Adipose tissue (tissue), 3 donors: Measurements from ENCODE around the gene SCAF4. TPM values are rescaled to one million over a fixed set of nuclear protein-coding genes. Genes with fewer than 3 reads are reported as not detected.
"Not testable (repeated sequence)": the region's sequence is repeated elsewhere in the genome, so short reads cannot be mapped to it uniquely, and the experiment has no call there.

Experiments
- H3K27ac ChIP-seq: one replicate; pipeline ENCODE4 v1.5.1; 2013; ENCODE audit warnings: low read depth, low read length
- WGBS, 3 donors: extraction: QIAGEN DNeasy Blood & Tissue Kit; methylation state at CpG; one replicate each; pipeline ENCODE4 v1.1.7; 2013; 5-methylcytosine and 5-hydroxymethylcytosine counted together
- polyA plus RNA-seq, 3 donors: library from polyadenylated mRNA; stranded (reverse); fragments of 200-250 nt; gene quantifications; one replicate each; pipeline ENCODE4 v1.2.3, GENCODE V29; 2013
- donor health status: healthy with polysubstance abuse.
- donor health status: Bipolar disorder and iron deficiency.
- donor health status: healthy.

Gene SCAF4, protein sequence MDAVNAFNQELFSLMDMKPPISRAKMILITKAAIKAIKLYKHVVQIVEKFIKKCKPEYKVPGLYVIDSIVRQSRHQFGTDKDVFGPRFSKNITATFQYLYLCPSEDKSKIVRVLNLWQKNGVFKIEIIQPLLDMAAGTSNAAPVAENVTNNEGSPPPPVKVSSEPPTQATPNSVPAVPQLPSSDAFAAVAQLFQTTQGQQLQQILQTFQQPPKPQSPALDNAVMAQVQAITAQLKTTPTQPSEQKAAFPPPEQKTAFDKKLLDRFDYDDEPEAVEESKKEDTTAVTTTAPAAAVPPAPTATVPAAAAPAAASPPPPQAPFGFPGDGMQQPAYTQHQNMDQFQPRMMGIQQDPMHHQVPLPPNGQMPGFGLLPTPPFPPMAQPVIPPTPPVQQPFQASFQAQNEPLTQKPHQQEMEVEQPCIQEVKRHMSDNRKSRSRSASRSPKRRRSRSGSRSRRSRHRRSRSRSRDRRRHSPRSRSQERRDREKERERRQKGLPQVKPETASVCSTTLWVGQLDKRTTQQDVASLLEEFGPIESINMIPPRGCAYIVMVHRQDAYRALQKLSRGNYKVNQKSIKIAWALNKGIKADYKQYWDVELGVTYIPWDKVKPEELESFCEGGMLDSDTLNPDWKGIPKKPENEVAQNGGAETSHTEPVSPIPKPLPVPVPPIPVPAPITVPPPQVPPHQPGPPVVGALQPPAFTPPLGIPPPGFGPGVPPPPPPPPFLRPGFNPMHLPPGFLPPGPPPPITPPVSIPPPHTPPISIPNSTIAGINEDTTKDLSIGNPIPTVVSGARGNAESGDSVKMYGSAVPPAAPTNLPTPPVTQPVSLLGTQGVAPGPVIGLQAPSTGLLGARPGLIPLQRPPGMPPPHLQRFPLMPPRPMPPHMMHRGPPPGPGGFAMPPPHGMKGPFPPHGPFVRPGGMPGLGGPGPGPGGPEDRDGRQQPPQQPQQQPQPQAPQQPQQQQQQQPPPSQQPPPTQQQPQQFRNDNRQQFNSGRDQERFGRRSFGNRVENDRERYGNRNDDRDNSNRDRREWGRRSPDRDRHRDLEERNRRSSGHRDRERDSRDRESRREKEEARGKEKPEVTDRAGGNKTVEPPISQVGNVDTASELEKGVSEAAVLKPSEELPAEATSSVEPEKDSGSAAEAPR
- polyA plus RNA-seq = 10 to 100 TPM in 2 of 3 donors, 1 to 10 TPM in 1; 6.0 to 15.6 (median 10.9) TPM

DNA sequence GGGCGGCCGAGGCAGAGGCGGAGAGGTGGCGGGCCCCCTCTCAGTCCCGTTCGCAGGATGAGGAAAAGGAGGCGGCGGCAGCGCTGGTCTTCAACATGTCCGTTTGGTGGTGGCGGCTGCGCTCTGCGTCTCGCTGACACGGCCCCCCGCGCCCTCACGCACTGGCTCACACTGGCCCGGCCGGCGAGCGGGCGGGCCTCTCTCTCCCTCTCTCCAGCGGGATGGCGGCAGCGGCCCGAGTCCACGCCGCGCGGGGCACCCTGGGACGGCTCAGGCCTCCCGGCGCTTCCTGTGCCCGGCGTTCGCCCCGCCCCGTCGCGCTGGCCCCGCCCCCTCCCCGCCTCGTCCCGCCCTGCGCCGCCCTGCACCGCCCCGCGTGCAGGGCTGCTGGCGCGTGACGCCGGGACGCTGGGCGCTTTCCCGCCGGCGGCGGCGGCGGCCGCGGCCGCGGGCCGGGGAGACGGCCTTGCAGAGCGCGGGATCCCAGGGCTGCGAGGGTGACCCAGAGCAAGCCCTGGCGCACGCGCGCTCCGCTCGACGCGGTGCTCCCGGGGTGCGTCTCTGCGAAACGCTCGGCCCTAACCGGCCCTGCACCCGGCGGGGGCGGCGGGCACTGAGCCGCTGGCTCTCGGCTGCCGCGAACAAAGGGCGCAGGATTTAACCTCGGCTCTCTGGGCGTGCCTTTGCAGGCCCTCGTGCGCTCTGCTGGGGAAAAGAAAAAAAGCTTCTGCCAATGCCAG, at the start of gene SCAF4:
Gene SCAF4 (minus strand): TSS at position 262 of the 740 bp plus-strand sequence. CDS start 426 bp downstream, outside the sequence.
- peak within 1 kb of the TSS; percentile 72 for H3K27ac ChIP-seq
- 1% methylated on average over 55 to 96 of the region's 98 CpGs for WGBS, 3 donors

DNA sequence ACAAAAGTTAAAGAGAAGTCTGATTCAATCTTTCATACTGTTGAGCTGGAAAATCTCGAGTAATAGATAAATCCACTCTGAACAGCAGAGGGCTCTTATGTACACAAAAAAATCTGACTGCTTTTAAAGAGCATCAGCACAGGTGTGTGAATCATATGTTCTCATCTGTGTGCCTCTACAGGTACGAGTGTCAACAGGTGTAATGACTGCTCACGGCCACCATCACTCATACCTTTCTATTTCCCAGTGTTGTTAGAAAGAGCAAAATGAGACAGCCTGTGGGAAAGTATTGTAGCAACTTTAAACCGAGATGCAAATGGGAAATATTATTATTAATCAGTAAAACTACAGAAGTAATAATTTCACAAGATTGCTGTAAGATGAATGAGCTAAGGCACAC, 49.0 kb upstream of the SCAF4 start:
- 41 to 73% (median 72%) methylated on average over 4 of the region's 4 CpGs for WGBS, 3 donors
- H3K27ac ChIP-seq = no peak overlapping the region

DNA sequence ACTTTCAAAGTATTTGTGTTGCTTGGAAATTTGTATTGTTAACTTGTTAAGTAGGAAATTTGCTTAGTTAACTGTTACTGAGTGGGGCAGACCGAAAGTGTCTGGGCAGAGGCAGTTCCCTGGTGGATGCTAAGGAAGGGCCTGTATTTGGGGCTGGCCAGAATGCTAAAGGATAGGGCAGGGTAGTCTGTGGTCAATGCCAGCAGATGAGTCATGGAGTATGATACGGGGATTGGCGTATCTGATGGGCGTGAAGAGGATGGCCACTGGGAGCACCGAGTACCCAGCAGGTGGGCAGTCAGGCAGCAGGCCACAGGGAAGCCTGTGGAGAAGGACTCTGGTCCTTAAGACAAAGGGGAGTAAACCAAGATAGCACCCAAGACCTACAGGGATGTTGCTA, 46.6 kb upstream of the SCAF4 start:
- WGBS, 3 donors = 75 to 90% (median 88%) methylated on average over 5 of the region's 5 CpGs
- H3K27ac ChIP-seq = no peak overlapping the region

DNA sequence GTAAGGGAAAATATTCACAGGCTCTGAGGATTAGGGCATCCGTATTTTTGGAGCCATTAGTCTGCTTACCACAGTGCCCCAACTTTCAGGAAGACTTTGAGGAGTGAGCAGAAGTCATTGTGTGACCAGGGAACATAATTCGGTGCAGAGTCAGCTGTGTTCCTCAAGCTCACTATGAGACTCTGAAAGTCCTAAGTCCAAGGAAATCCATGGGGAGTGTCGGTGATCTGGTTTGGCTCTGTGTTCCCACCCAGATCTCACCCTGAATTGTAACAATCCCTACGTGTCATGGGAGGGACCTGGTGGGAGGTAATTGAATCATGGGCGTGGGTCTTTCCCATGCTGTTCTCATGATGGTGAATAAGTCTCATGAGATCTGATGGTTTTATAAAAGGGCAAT, 45.9 kb upstream of the SCAF4 start:
- H3K27ac ChIP-seq = no peak overlapping the region
- WGBS, 3 donors = 75 to 82% (median 76%) methylated on average over 5 of the region's 5 CpGs

DNA sequence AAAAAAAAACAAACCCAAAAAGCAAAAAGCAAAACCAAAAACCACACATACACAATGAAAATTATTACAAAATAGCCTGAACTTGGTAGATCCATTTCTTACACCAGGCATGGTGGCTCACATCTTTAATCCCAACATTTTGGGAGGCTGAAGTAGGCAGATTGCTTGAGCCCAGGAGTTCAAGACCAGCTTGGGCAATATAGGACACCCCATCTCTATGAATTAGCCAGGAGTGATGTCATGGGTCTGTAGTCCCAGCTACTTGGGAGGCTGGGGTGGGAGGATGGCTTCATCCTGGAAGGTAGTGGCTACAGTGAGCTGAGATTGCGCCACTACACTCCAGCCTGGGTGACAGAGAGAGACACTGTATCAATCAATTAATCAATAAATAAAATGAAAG, 42.1 kb upstream of the SCAF4 start:
- 96 to 100% (median 98%) methylated on average over 1 of the region's 1 CpG for WGBS, 3 donors
- H3K27ac ChIP-seq = no peak overlapping the region

DNA sequence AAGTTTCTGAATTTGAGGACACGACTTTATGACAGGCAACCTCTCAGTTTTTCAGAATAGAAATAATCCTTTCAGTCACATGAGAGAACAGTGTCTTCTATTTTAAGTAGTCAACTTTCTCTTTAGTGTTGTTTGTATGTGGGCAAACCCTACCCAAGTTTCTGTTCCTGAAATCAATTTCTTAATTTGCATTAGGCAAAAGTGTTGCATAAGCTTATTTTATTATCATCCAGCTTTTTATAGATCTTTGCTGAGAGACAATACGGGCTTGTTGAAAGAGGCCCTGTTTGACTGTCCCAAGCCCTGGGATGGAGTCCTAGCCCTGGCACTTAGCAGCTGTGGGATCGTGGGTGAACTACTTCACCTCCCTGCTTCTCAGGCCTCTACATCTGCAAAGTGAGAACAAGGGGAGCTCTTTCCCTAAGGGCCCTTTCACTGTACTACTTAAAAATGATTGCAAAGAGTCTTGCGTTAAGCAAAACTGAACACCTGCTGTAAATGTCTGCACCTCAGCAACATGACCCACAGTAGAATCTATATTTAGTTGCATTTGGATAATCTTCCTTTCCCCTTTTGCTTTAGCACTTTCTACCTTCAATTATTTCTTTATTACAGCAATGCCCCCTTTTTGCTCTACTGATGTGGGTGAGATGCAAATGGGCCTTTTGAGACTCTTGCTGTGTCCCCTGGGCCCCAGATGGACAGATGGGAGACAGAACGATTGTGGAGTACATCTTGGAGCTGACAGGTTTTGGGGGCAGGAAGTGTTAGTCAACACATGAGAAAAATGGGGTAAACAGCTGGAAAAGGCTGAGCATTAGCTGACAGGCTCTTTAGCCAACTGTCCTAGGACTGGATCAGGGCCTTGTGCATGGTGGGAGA, 41.0 kb upstream of the SCAF4 start:
- whole genome bisulfite sequencing, 3 donors = 68 to 75% (median 75%) methylated on average over 5 of the region's 5 CpGs
- H3K27ac ChIP-seq = no peak overlapping the region

DNA sequence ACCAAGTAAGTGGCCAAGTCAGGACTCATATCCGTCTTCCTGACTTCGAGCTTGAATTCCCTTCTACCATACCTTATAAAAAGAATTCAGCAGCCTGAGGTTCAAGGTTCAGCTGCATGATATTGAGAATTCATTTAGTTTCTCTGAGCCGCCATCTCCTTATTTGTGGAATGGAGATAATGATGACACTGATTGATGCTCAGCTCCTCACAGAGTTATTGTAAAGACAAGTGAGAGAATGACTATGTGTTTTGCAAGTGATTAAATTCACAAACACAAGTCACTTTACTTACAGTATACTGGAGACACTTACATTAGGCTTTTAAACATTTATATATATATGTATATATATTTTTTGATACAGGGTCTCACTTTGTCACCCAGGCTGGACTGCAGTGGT, 39.8 kb upstream of the SCAF4 start:
- H3K27ac ChIP-seq = no peak overlapping the region
- WGBS, 3 donors = 52 to 58% (median 57%) methylated on average over 3 of the region's 3 CpGs

DNA sequence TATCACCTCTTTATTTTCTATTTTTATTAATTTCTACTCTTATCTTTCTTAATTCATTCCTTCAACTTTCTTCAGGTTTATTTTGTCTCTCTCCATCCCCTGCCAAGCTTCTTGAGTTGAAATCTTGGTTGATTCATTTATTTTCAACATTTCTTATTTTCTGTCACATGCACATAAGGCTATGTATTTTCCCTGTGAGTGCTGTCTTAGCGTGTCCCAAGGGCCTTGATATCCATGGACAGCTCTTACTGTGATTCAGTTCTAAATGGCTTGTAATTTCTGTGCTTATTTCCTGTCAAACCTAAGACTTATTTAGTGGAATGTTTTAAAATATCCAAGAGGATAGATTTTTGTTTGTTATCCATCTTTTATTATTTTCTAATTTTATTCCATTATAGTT, 36.8 kb upstream of the SCAF4 start:
- 85 to 91% (median 88%) methylated on average over 1 of the region's 1 CpG for WGBS, 3 donors
- H3K27ac ChIP-seq = no peak overlapping the region

DNA sequence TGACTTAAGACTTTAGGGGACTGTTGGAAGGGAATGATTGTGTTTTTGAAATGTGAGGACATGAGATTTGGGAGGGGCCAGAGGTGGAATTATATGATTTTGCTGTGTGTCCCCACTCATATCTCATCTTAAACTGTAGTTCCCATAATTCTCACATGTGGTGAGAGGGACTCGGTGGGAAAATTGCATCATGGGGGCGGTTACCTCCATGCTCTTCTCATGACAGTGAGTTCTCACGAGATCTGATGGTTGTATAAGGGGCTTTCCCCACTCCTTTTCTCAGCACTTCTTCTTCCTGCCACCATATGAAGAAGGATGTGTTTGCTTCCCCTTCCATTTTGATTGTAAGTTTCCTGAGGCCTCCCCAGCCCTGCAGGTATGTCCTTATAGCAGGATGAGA, 35.0 kb upstream of the SCAF4 start:
- H3K27ac ChIP-seq = no peak overlapping the region
- WGBS, 3 donors = 65 to 92% (median 76%) methylated on average over 3 of the region's 3 CpGs

DNA sequence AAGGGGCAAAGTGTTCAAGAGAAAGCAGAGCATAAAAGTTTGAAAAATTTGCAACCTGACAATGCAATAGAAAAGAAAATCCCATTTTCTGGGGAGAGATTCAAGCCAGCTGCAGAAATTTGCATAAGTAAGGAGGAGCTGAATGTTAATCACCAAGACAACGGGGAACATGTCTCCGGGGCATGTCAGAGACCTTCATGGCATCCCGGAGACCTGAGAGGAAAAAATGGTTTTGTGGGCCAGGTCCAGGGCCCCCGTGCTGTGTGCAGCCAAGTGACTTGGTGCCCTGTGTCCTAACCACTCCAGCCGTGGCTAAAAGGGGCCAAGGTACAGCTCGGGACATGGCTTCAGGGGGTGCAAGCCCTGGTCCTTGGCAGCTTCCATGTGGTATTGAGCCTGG, 33.9 kb upstream of the SCAF4 start:
- 79 to 94% (median 92%) methylated on average over 6 of the region's 6 CpGs for WGBS, 3 donors
- H3K27ac ChIP-seq = not testable (repeated sequence)

DNA sequence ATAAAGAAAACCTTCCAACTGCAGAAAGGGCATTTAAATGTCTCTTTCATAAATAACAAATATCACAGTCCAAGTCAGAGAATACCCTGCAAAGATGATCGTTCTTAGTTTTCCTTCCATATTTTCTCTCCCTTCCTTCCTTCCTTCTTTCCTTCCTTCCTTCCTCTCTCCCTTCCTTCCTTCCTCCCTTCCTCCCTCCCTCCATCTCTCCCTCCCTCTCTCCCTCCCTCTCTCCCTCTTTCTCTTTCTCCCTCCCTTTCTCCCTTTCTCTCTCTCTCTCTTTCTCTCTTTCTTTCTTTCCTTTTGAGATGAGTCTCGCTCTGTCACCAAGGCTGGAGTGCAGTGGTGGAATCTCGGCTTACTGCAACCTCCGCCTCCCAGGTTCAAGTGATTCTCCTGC, 29.0 kb upstream of the SCAF4 start:
- WGBS, 3 donors = 79 to 86% (median 83%) methylated on average over 4 of the region's 4 CpGs
- no peak overlapping the region for H3K27ac ChIP-seq

DNA sequence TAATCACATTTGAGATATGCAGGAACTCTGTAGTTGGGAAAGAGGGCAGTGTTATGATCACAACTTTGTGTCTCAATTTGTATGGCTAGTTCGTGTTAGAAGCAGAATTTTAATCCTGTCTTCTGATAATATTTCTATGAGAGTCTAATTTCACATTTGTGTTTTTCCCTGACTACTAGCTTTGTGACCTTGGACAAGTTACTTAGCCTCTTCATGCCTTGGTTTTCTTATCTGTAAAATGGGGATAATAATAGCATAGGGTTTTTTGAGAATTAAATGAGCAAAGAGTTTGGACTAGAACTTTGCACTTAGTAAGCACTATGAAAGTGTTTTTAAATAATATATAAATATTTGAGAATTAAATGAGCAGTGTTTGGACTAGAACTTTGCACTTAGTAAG, 24.9 kb upstream of the SCAF4 start:
- 84 to 89% (median 88%) methylated on average over 1 of the region's 1 CpG for WGBS, 3 donors

DNA sequence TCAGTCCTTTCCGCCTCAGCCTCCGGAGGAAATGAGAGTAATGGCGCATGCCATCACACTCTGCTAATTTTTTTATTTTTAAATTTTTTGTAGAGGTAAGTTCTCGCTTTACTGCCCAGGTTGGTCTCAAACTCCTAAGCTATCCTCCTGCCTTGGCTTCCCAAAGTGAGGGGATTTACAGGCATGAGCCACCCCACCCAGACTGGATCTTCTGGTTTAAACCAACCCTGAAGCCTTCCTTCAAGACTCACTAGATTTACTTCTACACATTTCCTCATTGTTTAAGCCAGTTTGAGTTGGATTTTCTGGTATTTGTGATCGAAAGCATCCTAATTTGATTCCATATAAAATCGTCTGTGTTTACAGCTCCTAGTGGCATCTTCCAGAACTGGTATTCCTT, 23.1 kb upstream of the SCAF4 start:
- WGBS, 3 donors = 90 to 93% (median 92%) methylated on average over 6 of the region's 6 CpGs
- H3K27ac ChIP-seq = no peak overlapping the region

More for the DNA sequence above, 24.9 kb upstream of the SCAF4 start:
- no peak overlapping the region for H3K27ac ChIP-seq

DNA sequence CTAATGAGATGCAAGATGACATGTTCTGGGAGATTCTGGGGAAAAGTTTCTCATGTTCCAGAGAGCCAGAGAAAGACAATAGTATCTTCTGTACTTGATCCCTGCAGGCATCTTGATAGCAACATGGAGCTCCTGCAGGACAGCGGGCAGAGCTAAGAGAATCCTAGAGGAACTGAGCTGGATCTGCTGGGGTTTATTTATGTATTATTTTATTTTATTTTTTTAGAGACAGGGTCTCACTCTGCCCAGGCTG, 22.7 kb upstream of the SCAF4 start:
- no peak overlapping the region for H3K27ac ChIP-seq
- 93 to 96% (median 93%) methylated on average over 1 of the region's 1 CpG for WGBS, 3 donors

DNA sequence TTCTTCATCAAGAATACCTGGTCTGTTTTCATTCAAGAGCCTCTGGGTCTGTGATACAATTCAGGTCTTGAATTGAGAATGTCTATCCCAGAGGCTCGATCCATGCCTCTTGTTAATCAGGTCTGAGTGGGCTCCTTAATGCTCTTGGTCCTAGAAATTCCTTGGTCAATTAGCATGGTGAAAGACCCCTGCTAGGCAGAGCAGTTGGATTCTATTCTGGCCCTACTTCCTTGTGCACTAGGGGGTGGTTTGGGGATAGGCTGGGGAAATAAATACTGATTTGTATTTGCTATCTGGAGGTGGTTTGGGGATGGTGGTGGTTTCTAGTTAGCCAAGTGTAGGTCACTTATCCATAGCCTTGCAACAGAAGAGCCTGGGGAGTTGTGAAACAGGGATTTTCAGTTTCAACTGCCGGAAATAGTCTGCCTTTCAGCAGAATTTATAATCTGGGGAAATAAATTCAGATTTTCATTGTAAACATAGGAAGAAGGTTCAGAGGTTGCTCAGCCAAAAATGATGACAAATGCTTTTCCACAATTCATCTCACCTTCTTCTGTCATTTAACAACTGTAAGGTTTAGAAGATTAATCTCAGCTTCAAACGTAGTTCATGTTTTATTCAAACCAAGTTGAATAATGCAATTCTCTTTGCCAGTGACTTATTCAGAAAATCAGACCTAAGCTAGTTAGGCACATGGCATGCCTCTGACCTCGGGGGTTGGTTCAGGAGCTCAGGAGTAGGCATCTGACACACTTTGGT, 22.2 kb upstream of the SCAF4 start:
- 61 to 73% (median 61%) methylated on average over 4 of the region's 4 CpGs for WGBS, 3 donors
- no peak overlapping the region for H3K27ac ChIP-seq

DNA sequence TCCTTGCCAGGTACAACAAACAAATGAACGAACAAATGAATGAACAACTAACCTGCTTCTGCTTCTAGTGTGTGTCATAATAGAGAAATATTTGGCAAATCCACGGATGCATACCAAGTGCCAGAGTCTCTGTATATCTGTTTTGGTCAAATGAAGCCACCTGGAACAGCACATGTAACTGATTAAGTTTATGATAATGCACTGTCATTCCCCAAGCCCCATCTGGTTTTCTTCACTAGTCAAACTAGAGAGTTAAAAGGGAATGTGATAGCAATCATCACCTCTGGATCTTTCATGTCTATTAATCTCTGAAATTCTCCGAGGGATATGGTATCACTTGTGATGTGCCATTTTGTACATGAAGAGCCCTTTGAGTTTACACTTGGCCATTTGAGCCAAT, 21.0 kb upstream of the SCAF4 start:
- WGBS, 3 donors = 76 to 79% (median 78%) methylated on average over 3 of the region's 3 CpGs

DNA sequence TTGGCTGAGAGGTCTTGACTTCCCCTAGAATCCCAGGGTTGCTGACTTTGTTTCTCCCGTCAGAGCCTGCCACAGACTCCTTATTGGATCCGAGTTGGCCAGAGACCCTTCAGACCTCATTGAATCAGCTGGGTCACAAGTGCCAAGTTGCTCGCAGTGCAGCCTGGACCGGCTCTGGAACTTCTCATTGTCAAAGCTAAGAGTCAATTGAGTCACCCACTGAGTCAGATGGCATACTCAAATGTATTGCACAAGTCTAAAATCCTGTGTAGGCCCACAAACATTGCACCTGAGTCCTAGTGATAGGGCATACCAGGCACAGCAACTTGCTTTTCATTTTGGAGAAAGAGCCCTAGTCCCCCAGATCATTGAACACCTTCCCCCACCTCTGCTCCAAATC, 20.4 kb upstream of the SCAF4 start:
- no peak overlapping the region for H3K27ac ChIP-seq
- 85 to 94% (median 87%) methylated on average over 4 of the region's 4 CpGs for WGBS, 3 donors

More for the DNA sequence above, 21.0 kb upstream of the SCAF4 start:
- no peak overlapping the region for H3K27ac ChIP-seq
